GM18526 (cell line): ENCODE results near the gene STON2.

Source experiments
- POLR2A ChIP-seq: IDR thresholded peaks from 3 replicates; pipeline ENCODE4 v1.6.1; 2011; ENCODE audit not compliant: insufficient read length; ENCODE audit errors: extremely low read depth

The STON2 gene

GRCh38 chr14:81256289-81256960 lies 143.7 kb downstream of the STON2 start:
- TF ChIP-seq POLR2A: no peak

DNA sequence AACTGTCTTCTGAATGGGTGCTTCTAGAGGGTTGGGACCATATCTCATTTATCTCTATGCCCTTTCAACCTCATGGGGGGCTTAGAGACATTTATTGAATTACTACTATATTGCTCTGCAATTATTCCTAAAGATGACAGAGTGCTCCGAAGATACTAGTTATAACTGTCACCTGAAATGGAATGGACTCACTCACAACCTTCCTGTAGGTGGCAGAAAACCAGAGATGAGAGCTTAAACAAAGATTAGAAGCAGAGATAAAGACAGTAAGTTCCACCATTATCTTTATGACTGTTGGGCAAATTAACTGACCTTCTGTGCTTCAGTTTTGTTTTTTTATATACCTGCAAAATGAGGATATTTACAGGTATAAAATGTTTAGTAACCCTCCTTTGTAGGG lies 147.8 kb downstream of the STON2 start:
- no peak for TF ChIP-seq POLR2A

DNA sequence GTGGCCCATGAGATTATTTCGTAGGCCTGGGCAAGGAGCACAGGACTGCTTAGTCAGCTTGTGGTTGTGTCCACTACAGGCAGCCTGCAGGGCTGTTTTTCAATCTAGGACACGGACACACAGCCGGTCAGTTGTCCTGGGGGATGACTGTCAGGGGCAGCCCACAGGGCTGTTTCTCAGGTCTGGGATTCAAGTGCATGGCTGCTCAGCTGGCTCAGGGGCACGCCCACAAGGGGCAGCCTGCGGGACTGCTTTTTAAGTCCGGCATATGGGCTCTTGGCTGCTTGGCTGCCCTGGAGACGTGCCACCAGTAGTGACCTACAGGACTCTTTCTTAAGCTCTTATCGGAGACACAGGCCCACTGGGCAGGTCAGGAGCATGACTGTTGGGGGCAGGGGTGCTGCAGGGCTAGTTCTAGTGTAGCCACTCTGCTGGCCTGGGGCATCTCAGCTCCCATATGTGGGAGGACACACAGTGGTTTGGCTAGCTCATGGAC lies 152.8 kb downstream of the STON2 start:
- no peak for TF ChIP-seq POLR2A

DNA sequence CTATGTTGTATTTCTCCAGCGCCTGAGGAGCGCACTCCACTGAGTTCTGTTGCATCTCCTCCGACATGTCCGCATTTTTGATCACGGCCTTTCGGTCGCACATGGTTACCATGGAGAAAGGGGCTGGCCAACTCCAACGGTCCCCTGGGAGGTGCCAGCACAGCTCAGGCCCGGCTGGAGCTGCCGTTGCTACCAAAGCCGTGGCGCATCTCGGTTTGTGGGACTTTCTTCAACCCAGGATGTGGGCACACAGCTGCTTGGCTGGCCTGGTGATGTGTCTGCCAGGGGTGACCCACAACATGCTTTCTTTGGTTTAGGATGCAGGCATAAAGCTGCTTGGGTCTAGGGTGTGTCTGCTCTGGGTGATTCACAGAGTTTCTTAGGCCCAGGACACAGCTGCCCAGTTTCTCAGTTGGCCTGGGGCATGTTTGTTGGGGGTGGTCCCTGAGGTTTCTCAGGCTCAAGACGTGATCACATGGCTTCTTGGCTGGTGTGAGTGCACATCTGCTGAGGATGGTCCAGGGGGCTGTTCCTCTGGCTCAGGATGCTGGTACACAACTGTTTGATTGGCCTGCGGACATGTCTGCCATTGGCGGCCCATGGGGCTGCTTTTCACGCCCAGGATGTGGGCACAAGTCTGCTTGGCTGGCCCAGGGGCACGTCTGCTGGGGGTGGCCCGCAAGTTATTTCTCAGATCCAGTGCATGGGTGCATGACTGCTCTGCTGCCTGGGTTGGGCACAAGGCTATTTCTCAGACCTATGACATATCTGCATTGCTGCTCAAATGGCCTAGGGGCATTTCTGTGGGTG lies 153.5 kb downstream of the STON2 start:
- no peak for TF ChIP-seq POLR2A

DNA sequence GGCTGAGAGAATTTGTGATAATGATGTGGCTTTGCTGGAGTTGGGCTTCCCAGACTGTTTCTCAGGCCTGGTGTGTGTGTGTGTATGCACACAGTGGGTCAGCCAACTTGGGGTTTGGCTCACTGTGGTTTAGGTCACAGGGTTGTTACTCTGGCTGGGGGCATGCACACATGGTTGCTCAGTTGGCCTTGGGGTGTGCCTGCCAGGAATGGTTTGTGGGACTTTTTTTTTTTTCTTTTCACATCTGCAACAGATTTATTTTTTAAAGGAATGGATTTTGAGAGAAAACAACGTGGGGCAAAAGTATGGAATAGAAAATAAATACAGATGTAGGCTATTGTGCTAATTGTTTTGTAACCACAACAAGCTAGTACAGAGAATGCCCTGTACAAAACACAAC lies 154.4 kb downstream of the STON2 start:
- TF ChIP-seq POLR2A: no peak

- TF ChIP-seq POLR2A: no peak
Observed at GRCh38 chr14:81243499-81243898, 156.6 kb downstream of the STON2 start.

DNA sequence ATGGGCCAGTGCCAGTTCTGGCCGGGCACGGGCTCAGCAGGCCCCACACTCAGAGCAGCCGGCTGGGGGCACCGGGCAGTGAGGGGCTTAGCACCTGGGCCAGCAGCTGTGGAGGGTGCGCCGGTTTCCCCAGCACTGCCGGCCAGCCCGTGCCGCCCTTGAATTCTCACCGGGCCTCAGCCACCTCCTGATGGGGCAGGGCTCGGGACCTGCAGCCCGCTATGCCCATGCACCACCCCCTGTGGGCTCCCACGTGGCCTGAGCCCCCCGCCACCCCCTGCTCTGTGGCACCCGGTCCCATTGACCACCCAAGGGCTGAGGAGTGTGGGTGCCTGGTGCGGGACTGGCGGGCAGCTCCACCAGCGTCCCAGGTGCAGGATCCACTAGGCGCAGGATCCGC lies 164.0 kb downstream of the STON2 start:
- TF ChIP-seq POLR2A: no peak

DNA sequence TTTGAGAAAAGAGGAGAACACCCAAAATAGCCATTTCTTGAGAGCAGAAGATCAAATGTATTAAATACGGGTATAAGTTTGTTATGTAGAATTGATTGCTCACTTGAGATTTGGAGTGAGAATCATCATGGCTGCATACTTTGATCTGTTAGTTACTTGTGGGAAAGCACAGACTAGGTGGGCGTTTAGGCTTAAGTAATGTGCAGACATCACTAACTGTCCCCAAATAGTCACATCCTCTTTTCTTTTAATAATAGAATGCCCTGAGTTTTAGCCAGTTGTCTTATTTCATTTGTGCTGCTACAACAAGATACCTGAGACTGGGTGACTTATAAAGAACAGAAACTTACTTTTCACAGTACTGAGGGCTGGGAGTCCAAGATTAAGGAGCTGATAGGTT lies 165.0 kb downstream of the STON2 start:
- no peak for TF ChIP-seq POLR2A

GRCh38 chr14:81234278-81234677 lies 165.8 kb downstream of the STON2 start:
- TF ChIP-seq POLR2A: no peak

- no peak for TF ChIP-seq POLR2A
Observed at GRCh38 chr14:81233615-81234014, 166.5 kb downstream of the STON2 start.

GRCh38 chr14:81231540-81231939 lies 168.6 kb downstream of the STON2 start:
- TF ChIP-seq POLR2A: no peak

- no peak for TF ChIP-seq POLR2A
Observed at GRCh38 chr14:81224222-81224621, 175.9 kb downstream of the STON2 start.

DNA sequence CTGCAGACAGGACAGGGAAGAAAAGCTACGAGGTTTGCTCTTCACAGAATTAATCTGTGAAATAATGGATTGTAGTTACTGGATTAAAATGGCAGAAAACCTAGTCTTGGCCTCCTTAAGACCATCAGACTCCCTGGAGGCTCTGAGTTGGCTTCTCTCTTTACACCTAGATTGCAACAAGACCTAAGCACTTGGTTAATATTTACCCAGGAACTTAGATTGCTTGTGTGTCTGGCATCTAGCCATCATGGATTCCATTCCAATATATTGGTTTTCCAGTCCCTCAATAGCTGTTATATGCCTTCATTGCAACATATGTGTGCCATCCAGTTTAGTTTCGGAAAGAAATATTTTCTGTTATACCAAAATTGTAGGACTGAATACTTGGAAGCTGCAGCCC lies 177.4 kb downstream of the STON2 start:
- TF ChIP-seq POLR2A: no peak

DNA sequence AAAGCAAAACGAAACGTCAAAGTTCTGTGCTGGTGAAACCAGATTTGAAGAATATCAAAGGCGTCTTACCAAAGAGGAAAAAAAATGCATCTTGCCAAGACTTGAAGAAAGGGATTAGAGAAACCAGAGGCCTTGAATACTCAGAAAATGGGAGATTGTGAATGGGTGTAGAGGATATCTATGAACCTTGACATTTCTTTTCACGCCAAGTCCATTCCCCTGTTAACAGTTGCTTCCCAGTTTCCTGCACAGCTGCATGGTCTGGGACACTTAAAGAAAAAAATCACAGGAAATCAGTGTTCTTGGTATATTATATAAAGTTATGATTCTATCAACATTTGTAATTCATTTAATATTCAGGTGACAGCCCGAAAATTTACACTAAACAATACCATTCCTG lies 178.0 kb downstream of the STON2 start:
- no peak for TF ChIP-seq POLR2A

- TF ChIP-seq POLR2A: no peak
Observed at GRCh38 chr14:81221579-81222102, 178.5 kb downstream of the STON2 start.
